Panc1 (cell line): ENCODE measurements around the gene HS3ST3A1. TPM values are rescaled to one million over a fixed set of nuclear protein-coding genes. Genes with fewer than 3 reads are reported as not detected.

Experiments
- ATAC-seq: fragments of 200-7000 bp; cut with Tn5 transposase; 2 replicates; pipeline ENCODE4 v1.9.1; 2020; ENCODE audit warnings: mild to moderate bottlenecking, moderate library complexity
- BruUV-seq: library from RNA; stranded (reverse); fragments of 400-500 nt; replicated peaks from 2 replicates; lab custom pipeline; 2021; lab: Mats Ljungman, UMichigan
- CTCF ChIA-PET: fragments of 300-600 bp; sonication (Branson Sonifier 250); formaldehyde crosslinking; loops from one replicate; lab custom pipeline; 2022; ENCODE audit warnings: antibody characterized with exemption; lab: Charles Lee
- POLR2A ChIA-PET: fragments of 300-600 bp; sonication (Branson Sonifier 250); formaldehyde crosslinking; loops from one replicate; lab custom pipeline; 2022; ENCODE audit warnings: antibody characterized with exemption; lab: Charles Lee
- DNase-seq: peaks from one replicate; pipeline ENCODE4 v3.0.0-alpha.2; 2010; ENCODE audit warnings: low read depth, low spot score
- H3K27ac ChIP-seq: 2 replicates; pipeline ENCODE4 v1.5.1; 2011; ENCODE audit warnings: mild to moderate bottlenecking, low read length, inconsistent platforms
- H3K27me3 ChIP-seq: fragments of 200-500 bp; sonication (Bioruptor generic); 2 replicates; pipeline ENCODE4 v1.6.0; 2014; ENCODE audit warnings: low read length, inconsistent platforms; ENCODE audit not compliant: control insufficient read depth, insufficient read depth
- H3K36me3 ChIP-seq: fragments of 200-500 bp; sonication (Bioruptor generic); 2 replicates; pipeline ENCODE4 v1.5.1; 2014; ENCODE audit warnings: inconsistent platforms, mild to moderate bottlenecking, low read length, moderate library complexity; ENCODE audit not compliant: control insufficient read depth, insufficient read depth
- H3K4me1 ChIP-seq: 2 replicates; pipeline ENCODE4 v1.5.1; 2011; ENCODE audit warnings: inconsistent platforms, mild to moderate bottlenecking, low read length, moderate library complexity; ENCODE audit not compliant: control insufficient read depth, insufficient read depth
- H3K4me3 ChIP-seq, 2 experiments: 2 replicates each; pipeline ENCODE4 v1.5.1; 2011 to 2012; ENCODE audit warnings: low read depth in 2 of 2, low read length in 2 of 2, mild to moderate bottlenecking in 2 of 2, inconsistent platforms in 1 of 2, moderate library complexity in 1 of 2
- H3K9me3 ChIP-seq: fragments of 200-500 bp; sonication (Bioruptor generic); 2 replicates; pipeline ENCODE4 v1.5.1; 2014; ENCODE audit warnings: low read depth, mild to moderate bottlenecking, inconsistent platforms, low read length, moderate library complexity; ENCODE audit not compliant: control insufficient read depth, insufficient read depth
- CTCF ChIP-seq: fragments of 450-650 bp; IDR thresholded peaks from 2 replicates; pipeline ENCODE4 v1.5.1; 2017; ENCODE audit warnings: mild to moderate bottlenecking
- POLR2AphosphoS5 ChIP-seq: IDR thresholded peaks from 2 replicates; pipeline ENCODE4 v1.6.1; 2012; ENCODE audit warnings: mild to moderate bottlenecking, low read depth, low read length, moderate library complexity
- REST ChIP-seq, 2 experiments: IDR thresholded peaks; 2 replicates each; pipeline ENCODE4 v1.6.1; 2011 to 2012; ENCODE audit warnings: low read depth in 2 of 2, control low read depth in 1 of 2, low read length in 1 of 2, mild to moderate bottlenecking in 1 of 2, moderate library complexity in 1 of 2; ENCODE audit not compliant: insufficient read depth in 1 of 2
- SIN3A ChIP-seq: IDR thresholded peaks from 2 replicates; pipeline ENCODE4 v1.6.1; 2012; ENCODE audit warnings: low read depth, mild to moderate bottlenecking, low read length, moderate library complexity, borderline replicate concordance; ENCODE audit not compliant: insufficient read depth
- TCF7L2 ChIP-seq: IDR thresholded peaks from 2 replicates; pipeline ENCODE4 v1.6.1; 2011; ENCODE audit warnings: mild to moderate bottlenecking, low read depth, low read length, inconsistent platforms
- in situ Hi-C: cut with HindIII; loops from 2 replicates; pipeline ENCODE4 v1.10.0; 2016; ENCODE audit warnings: low sequenced_read_pairs, low pct_unique_long_range_greater_than_20kb
- intact Hi-C: fragments of 100-400 bp; cut with micrococcal nuclease; formaldehyde crosslinking; loops from one replicate; pipeline ENCODE4 v1.10.0; 2022; ENCODE audit not compliant: unreplicated experiment
- total RNA-seq: library from RNA; stranded (reverse); gene quantifications from one replicate; pipeline ENCODE4 v1.2.1, GENCODE V29; 2021; ENCODE audit not compliant: unreplicated experiment

The HS3ST3A1 gene
- total RNA-seq, 1 experiment from 2014 or later: 0.31 TPM

GRCh38 chr17:13590441-13590840 is 11.3 kb downstream of the HS3ST3A1 start:
- no peak for ATAC-seq
- peaks cover 1% of the 10 kb centered on the region; the same call in 1 of the 2 replicates for H3K27me3 ChIP-seq
- intact Hi-C loops (no loop called here), in situ Hi-C loops (no loop called here)
- no peak overlapping the region for H3K27ac ChIP-seq
- POLR2A ChIA-PET: no interaction called here
- CTCF ChIA-PET: no interaction called here
- DNase-seq: no peak
- H3K4me1 ChIP-seq: no peaks in the 10 kb centered on the region
- no peak overlapping the region for H3K4me3 ChIP-seq
- BruUV-seq: no TSS peak
- no peaks in the 10 kb centered on the region for H3K9me3 ChIP-seq
- TF ChIP-seq REST (IDR thresholded peaks at IDR 0.05; ENCODE audit: insufficient read depth in 1 of 2, low read depth in 2 of 2, low read length in 1 of 2) (no peak), SIN3A (no peak), POLR2AphosphoS5 (no peak)
- H3K36me3 ChIP-seq: no peaks in the 10 kb centered on the region

DNA sequence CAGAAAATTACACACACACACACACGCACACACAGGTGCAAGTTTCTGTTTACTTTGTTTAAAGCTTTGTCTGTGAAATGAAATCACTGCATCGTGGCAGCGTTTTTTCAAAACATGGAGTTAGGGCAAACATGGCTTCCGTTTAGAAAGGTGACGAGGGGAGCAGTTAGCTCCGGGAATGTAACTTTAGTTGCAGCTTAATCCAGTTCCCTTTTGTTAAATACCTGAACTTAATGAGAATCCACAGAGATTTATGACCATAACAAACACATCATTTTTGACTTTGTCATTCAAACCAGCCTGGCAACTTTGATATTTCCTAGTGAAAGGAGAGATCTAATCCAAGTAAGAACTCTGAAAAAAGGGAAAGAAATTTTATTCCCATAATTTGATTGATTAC is 12.1 kb downstream of the HS3ST3A1 start:
- H3K4me1 ChIP-seq: no peaks in the 10 kb centered on the region
- no peaks in the 10 kb centered on the region for H3K36me3 ChIP-seq
- no TSS peak for BruUV-seq
- DNase-seq (no peak), ATAC-seq (no peak)
- POLR2A ChIA-PET: no interaction called here
- H3K4me3 ChIP-seq: no peak overlapping the region
- intact Hi-C loops (no loop called here), in situ Hi-C loops (no loop called here)
- no peak overlapping the region for H3K27ac ChIP-seq
- TF ChIP-seq TCF7L2 (no peak), CTCF (no peak), POLR2AphosphoS5 (no peak), REST (IDR thresholded peaks at IDR 0.05; ENCODE audit: insufficient read depth in 1 of 2, low read depth in 2 of 2, low read length in 1 of 2) (no peak), SIN3A (no peak)
- CTCF ChIA-PET: no interaction called here
- no peaks in the 10 kb centered on the region for H3K9me3 ChIP-seq
- H3K27me3 ChIP-seq: no peaks in the 10 kb centered on the region
